Gastrocnemius medialis (tissue), 4 donors: ENCODE results near the gene KCNJ10. TPM values are rescaled to one million over a fixed set of nuclear protein-coding genes. Genes with fewer than 3 reads are reported as not detected.

Source experiments
- ATAC-seq, 2 donors: fragments of 150-250 bp; one replicate each; pipeline ENCODE4 v1.9.1; 2016
- DNase-seq, 2 donors: peaks; one replicate each; pipeline ENCODE4 v3.0.0-alpha.2; 2019
- H3K27ac ChIP-seq, 4 donors: fragments of 200-600 bp; sonication (generic); 1 replicate in 1 of 4; 2 replicates in 3 of 4; pipeline ENCODE4 v1.5.1; 2016 to 2018; ENCODE audit warnings: mild to moderate bottlenecking in 2 of 4, moderate library complexity in 1 of 4
- H3K27me3 ChIP-seq, 3 donors: fragments of 200-600 bp; sonication (generic) in 2 of 3; 1 replicate in 1 of 3; 2 replicates in 2 of 3; pipeline versions ENCODE4 v1.5.1 to v1.6.0; 2016 to 2019; ENCODE audit warnings: mild to moderate bottlenecking in 1 of 3, moderate library complexity in 1 of 3
- H3K36me3 ChIP-seq, 2 donors: fragments of 200-600 bp; sonication (generic) in 1 of 2; one replicate each; pipeline ENCODE4 v1.5.1; 2017 to 2018
- H3K4me1 ChIP-seq, 2 donors: fragments of 200-600 bp; sonication (generic) in 1 of 2; one replicate each; pipeline ENCODE4 v1.5.1; 2016 to 2017; ENCODE audit warnings: mild to moderate bottlenecking in 2 of 2
- H3K4me3 ChIP-seq, 4 donors: fragments of 200-600 bp; sonication (generic) in 3 of 4; 1 replicate in 1 of 4; 2 replicates in 3 of 4; pipeline ENCODE4 v1.5.1; 2016 to 2019; ENCODE audit warnings: mild to moderate bottlenecking in 2 of 4
- H3K9me3 ChIP-seq, 3 donors: fragments of 200-600 bp; sonication (generic) in 2 of 3; 1 replicate in 1 of 3; 2 replicates in 2 of 3; pipeline ENCODE4 v1.5.1; 2016 to 2019
- CTCF ChIP-seq, 5 experiments: fragments of 450-650 bp in 3 of 5; fragments of 200-600 bp in 2 of 5; sonication (generic) in 2 of 5; IDR thresholded peaks in 4 of 5; conservative IDR thresholded peaks in 1 of 5; 1 replicate in 4 of 5; 2 replicates in 1 of 5; pipeline ENCODE4 v1.5.1; 2016 to 2019; ENCODE audit warnings: antibody characterized with exemption in 5 of 5, mild to moderate bottlenecking in 3 of 5, moderate library complexity in 3 of 5
- POLR2A ChIP-seq, 2 donors: fragments of 450-650 bp; IDR thresholded peaks; one replicate each; pipeline ENCODE4 v1.6.1; 2017; ENCODE audit warnings: antibody characterized with exemption in 2 of 2, mild to moderate bottlenecking in 2 of 2, moderate library complexity in 2 of 2
- in situ Hi-C, 4 donors: fragments of 200-750 bp; cut with MboI; loops; one replicate each; pipeline versions ENCODE4 v1.15.0 to v1.8.0; 2017; ENCODE audit warnings: low sequenced_read_pairs in 4 of 4
- intact Hi-C: fragments of 100-400 bp; cut with DNase I; formaldehyde crosslinking; loops from one replicate; pipeline ENCODE4 v1.15.1; 2023; ENCODE audit warnings: low total_unique reads
- total RNA-seq, 4 donors: library from RNA; depleted of rRNA; stranded (reverse); fragments of >200 nt; gene quantifications; one replicate each; pipeline versions ENCODE4 v1.1.0 to v1.2.3, GENCODE V29; 2016

KCNJ10 gene
- total RNA-seq, 4 donors from 2014 or later: not detected

GRCh38 chr1:159989581-159989980 lies 80.4 kb downstream of the KCNJ10 start:
- no peak overlapping the region for H3K27ac ChIP-seq
- no peak for DNase-seq
- ATAC-seq: no peak
- in situ Hi-C loops (no loop called here), intact Hi-C loops (loop anchor here (5.0 kb wide), 1 partner anchor 362 kb away; no protein-coding TSS in a partner anchor)
- no peaks in the 10 kb centered on the region for H3K4me1 ChIP-seq
- no peaks in the 10 kb centered on the region for H3K9me3 ChIP-seq
- TF ChIP-seq POLR2A (IDR thresholded peaks at IDR 0.05) (no peak), CTCF (IDR thresholded peaks at IDR 0.05 in 4 of 5, conservative IDR thresholded peaks at IDR 0.05 in 1 of 5) (no peak)
- no peaks in the 10 kb centered on the region for H3K36me3 ChIP-seq
- H3K27me3 ChIP-seq: peaks cover 0 to 14% (median 0%) of the 10 kb centered on the region in 3 donors
- no peak overlapping the region for H3K4me3 ChIP-seq

GRCh38 chr1:159988006-159988405 lies 82.0 kb downstream of the KCNJ10 start:
- in situ Hi-C loops: no loop called here
- ATAC-seq (no peak), DNase-seq (no peak)

GRCh38 chr1:159987186-159987585 lies 82.8 kb downstream of the KCNJ10 start:
- DNase-seq (no peak), ATAC-seq (no peak)
- H3K27ac ChIP-seq: no peak overlapping the region
- H3K4me3 ChIP-seq: no peak overlapping the region
- peaks cover 0 to 14% (median 0%) of the 10 kb centered on the region in 3 donors for H3K27me3 ChIP-seq
- no peaks in the 10 kb centered on the region for H3K4me1 ChIP-seq
- in situ Hi-C loops: no loop called here
- intact Hi-C loops: loop anchor here (5.0 kb wide), 1 partner anchor 360 kb away; no protein-coding TSS in a partner anchor
- no peak for TF ChIP-seq POLR2A (IDR thresholded peaks at IDR 0.05)
- TF ChIP-seq CTCF (IDR thresholded peaks at IDR 0.05 in 4 of 5, conservative IDR thresholded peaks at IDR 0.05 in 1 of 5): no peak
- H3K36me3 ChIP-seq: no peaks in the 10 kb centered on the region
- H3K9me3 ChIP-seq: no peaks in the 10 kb centered on the region

More at GRCh38 chr1:159988006-159988405, 82.0 kb downstream of the KCNJ10 start:
- no peak overlapping the region for H3K27ac ChIP-seq
- TF ChIP-seq CTCF (IDR thresholded peaks at IDR 0.05 in 4 of 5, conservative IDR thresholded peaks at IDR 0.05 in 1 of 5) (no peak), POLR2A (IDR thresholded peaks at IDR 0.05) (no peak)
- intact Hi-C loops: loop anchor here (5.0 kb wide), 1 partner anchor 361 kb away; no protein-coding TSS in a partner anchor
- no peaks in the 10 kb centered on the region for H3K9me3 ChIP-seq
- H3K36me3 ChIP-seq: no peaks in the 10 kb centered on the region
- H3K4me3 ChIP-seq: no peak overlapping the region
- peaks cover 0 to 14% (median 0%) of the 10 kb centered on the region in 3 donors for H3K27me3 ChIP-seq
- H3K4me1 ChIP-seq: no peaks in the 10 kb centered on the region

- H3K27ac ChIP-seq: no peak overlapping the region
- no peaks in the 10 kb centered on the region for H3K36me3 ChIP-seq
- TF ChIP-seq CTCF (IDR thresholded peaks at IDR 0.05 in 4 of 5, conservative IDR thresholded peaks at IDR 0.05 in 1 of 5) (no peak), POLR2A (IDR thresholded peaks at IDR 0.05) (no peak)
- no peaks in the 10 kb centered on the region for H3K9me3 ChIP-seq
- H3K4me3 ChIP-seq: no peak overlapping the region
- DNase-seq (no peak), ATAC-seq (no peak)
- no peaks in the 10 kb centered on the region for H3K4me1 ChIP-seq
- intact Hi-C loops: loop anchor here (5.0 kb wide), 1 partner anchor 359 kb away; no protein-coding TSS in a partner anchor
- peaks cover 0 to 14% (median 4%) of the 10 kb centered on the region in 3 donors for H3K27me3 ChIP-seq
- in situ Hi-C loops: no loop called here
These were observed 83.4 kb downstream of the KCNJ10 start for GRCh38 chr1:159986531-159986930.

- H3K4me3 ChIP-seq: no peak overlapping the region
- no peaks in the 10 kb centered on the region for H3K36me3 ChIP-seq
- no peak overlapping the region for H3K27ac ChIP-seq
- peaks cover 0 to 14% (median 8%) of the 10 kb centered on the region in 3 donors for H3K27me3 ChIP-seq
- in situ Hi-C loops: no loop called here
- H3K9me3 ChIP-seq: no peaks in the 10 kb centered on the region
- TF ChIP-seq CTCF (IDR thresholded peaks at IDR 0.05 in 4 of 5, conservative IDR thresholded peaks at IDR 0.05 in 1 of 5): no peak
- TF ChIP-seq POLR2A (IDR thresholded peaks at IDR 0.05): no peak
- H3K4me1 ChIP-seq: no peaks in the 10 kb centered on the region
- no peak for ATAC-seq
- intact Hi-C loops: loop anchor here (5.0 kb wide), 1 partner anchor 359 kb away; no protein-coding TSS in a partner anchor
- no peak for DNase-seq
These were observed 83.9 kb downstream of the KCNJ10 start for GRCh38 chr1:159986093-159986492.
